Fibroblast of villous mesenchyme (primary cell): ENCODE data around the gene RAB11FIP5. TPM values are rescaled to one million over a fixed set of nuclear protein-coding genes. Genes with fewer than 3 reads are reported as not detected.
"Not testable (repeated sequence)": the region's sequence is repeated elsewhere in the genome, so short reads cannot be mapped to it uniquely, and the experiment has no call there.

ENCODE experiments used
- DNase-seq: peaks from one replicate; pipeline ENCODE4 v3.0.0-alpha.2; 2010; ENCODE audit warnings: low read depth
- H3K4me3 ChIP-seq: 2 replicates; pipeline ENCODE4 v1.5.1; 2011; ENCODE audit warnings: low read depth, mild to moderate bottlenecking, low read length
- total RNA-seq: library from RNA; depleted of rRNA; stranded (reverse); fragments of >200 nt; gene quantifications from 2 replicates; pipeline ENCODE4 v1.2.3, GENCODE V29; 2012
- TF ChIP-seq, protein P1 (sequence below): IDR thresholded peaks from 2 replicates; pipeline ENCODE4 v1.5.1; 2012; ENCODE audit warnings: low read depth, mild to moderate bottlenecking, low read length; ENCODE audit not compliant: insufficient read depth

RAB11FIP5 gene
- total RNA-seq, 1 donor = 31.5 TPM

DNA sequence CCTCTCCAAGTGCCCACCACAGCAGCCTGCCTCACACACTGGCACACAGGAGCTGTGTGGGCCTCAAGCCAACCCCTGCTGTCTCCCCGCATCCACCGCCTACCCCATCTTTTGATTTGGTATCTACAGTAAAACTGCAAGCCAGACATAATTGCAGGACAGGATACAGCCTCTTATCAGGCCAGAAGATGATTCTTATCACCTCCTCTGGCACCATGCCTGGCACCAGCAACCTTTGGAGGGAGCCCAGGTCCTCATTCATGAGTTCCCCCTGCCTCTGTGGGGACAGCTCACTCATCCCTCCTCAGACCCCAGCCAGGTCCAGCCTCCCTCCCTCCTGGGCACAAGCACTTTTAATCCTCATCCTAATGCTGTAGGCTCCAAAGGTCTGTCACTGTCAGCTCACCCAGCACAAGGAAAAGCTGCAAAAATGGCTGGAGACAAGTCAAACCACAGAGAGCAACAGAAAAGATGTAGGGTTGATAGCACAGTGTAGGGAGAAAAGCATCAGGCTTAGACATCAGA lies 9.7 kb downstream of the RAB11FIP5 start:
- no peak overlapping the region for H3K4me3 ChIP-seq
- no peak for DNase-seq
- TF ChIP-seq, protein P1, sequence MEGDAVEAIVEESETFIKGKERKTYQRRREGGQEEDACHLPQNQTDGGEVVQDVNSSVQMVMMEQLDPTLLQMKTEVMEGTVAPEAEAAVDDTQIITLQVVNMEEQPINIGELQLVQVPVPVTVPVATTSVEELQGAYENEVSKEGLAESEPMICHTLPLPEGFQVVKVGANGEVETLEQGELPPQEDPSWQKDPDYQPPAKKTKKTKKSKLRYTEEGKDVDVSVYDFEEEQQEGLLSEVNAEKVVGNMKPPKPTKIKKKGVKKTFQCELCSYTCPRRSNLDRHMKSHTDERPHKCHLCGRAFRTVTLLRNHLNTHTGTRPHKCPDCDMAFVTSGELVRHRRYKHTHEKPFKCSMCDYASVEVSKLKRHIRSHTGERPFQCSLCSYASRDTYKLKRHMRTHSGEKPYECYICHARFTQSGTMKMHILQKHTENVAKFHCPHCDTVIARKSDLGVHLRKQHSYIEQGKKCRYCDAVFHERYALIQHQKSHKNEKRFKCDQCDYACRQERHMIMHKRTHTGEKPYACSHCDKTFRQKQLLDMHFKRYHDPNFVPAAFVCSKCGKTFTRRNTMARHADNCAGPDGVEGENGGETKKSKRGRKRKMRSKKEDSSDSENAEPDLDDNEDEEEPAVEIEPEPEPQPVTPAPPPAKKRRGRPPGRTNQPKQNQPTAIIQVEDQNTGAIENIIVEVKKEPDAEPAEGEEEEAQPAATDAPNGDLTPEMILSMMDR = no peak

DNA sequence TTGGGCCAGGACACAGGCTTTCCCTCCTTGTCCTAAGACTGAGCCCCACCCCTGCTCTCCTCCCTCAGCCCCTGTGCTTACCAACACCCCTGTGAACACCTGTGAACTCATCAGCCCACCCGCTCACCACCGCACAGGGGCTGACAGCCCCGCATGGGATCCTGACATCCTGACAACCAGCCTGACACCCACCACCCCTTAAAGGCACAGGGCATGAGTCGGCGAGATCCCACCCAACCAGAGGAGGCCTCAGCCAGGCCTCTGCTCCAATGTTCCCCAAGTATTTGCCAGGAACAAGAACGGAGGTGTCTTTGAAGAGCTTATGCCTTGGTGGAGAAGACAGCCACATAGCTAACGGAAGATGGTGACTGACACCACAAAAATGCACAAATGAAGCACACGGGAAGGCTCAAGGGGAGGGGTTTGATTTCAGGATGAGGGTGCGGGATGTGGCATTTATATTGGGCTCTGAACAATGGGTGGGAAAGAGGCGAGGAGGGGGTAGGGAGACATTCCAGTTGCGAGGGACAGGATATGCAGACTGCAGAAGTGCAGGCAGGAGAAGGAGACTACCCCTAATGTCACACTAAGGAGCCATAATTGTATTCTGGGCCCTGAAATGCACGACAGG lies 11.0 kb downstream of the RAB11FIP5 start:
- TF ChIP-seq, protein P1 = no peak
- no peak for DNase-seq
- H3K4me3 ChIP-seq = no peak overlapping the region

DNA sequence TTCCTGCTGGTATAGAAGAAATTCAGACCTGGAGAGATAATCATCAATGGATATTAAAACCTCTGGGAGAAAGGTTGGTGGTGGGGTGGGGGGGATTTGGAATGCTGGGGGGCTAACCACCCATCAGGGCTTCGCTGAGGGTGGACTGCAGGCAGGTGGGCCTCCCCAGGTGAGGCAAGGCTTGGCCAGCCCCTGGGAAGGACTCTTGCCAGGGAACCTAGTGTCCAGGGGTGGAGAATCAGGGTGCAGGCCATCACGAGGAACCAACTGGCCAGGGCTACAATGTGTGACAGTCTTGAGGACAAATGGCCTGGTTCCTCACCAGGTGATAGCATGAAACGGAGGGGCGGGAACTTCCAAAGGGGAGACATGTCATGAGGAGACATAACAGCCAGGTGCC lies 11.8 kb downstream of the RAB11FIP5 start:
- TF ChIP-seq, protein P1 = no peak
- no peak overlapping the region for H3K4me3 ChIP-seq
- no peak for DNase-seq

DNA sequence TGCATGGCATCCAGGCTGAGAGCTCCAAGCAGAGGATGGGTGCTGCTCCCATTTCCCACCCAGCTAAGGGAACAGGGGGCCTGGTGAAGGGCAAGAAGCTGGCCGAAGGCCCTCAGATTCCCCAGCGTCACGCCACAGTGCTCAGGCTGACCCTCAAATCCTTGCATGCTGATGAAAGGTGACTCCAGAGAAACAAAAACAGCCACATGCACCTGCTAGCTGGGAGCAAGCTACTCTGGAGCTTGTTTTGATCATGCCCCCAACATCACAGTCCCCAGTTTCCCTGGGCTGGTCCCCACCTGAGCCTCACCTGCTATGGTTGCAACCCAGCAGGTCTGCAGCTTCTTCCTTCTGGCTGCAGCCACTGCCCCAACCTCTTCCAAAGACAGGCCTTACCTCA lies 13.3 kb downstream of the RAB11FIP5 start:
- no peak overlapping the region for H3K4me3 ChIP-seq
- DNase-seq = no peak
- TF ChIP-seq, protein P1 = no peak

DNA sequence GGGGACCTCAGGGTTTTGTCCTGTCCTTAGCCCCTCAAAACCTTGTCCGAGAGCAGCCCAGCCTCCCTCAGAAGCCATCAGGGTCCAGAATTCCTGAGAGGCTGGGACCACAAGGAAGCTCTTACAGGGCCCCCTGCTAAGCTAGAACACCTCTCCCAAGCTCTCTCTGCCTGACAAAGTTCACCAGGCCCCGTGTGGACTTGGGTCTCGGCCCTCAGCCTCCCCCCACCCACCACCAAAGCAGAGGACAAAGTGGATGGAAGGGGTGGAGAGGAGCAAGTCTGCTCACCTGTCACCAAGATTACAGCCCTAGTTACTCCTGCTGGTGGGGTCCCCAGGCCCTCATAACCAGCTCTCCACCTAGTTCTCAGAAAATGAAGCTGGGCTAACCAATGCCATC lies 16.8 kb downstream of the RAB11FIP5 start:
- no peak overlapping the region for H3K4me3 ChIP-seq
- TF ChIP-seq, protein P1 = no peak
- no peak for DNase-seq

DNA sequence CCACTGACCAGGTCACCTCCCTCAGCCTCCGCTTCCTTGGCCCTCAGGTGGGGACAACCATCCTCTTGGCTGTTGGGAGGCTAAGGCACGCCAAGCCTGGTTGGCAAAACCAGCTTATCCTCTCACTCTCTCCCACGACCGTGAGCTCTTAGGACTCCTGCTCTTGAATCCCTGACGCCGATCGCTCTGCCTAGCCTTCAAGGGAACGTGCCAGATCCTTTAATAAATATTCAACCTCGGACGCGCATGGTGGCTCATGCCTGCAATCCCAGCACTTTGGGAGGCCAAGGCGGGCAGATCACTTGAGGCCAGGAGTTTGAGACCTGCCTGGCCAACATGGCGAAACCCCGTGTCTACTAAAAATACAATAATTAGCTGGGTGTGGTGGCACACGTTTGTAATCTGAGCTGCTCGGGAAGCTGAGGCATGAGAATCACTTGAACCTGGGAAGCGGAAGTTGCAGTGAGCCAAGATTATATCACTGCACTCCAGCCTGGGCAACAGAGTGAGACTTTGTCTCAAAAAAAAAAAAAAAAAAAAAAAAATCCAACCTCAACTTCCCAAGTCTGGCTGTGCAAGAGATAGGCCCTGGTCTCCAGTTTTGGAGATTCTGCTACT lies 19.0 kb downstream of the RAB11FIP5 start:
- not testable (repeated sequence) for H3K4me3 ChIP-seq, DNase-seq

DNA sequence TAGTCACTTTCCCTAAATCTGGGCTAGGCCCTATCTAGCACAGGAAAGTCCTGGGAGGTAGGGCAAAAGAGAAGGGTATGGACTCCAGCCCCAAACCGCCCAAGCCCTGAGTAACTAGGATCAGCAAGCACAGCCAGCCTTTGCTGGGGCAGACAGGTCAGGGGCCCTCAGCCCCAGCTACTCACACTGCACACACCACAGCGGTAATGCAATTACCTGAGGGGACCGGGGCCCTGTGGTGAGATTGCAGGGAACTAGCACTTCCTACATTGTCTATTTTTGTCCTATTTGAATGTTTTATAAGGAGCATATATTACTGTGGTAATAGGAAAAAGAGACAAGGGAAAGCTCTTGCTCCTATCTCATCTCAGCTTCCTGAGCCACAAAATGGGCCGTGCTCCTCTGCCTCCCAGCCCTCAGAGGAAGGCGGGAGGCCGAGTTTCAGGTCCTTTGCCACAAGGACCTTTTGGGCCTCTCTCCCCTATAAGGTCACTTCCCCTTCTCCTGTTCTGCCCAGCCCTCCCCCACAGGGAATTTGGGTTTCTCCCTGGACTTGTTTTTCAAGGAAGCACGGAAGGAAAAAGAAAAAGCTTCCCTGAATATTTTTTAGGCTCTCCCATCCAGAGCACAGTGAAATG lies 20.5 kb downstream of the RAB11FIP5 start:
- TF ChIP-seq, protein P1 = no peak
- H3K4me3 ChIP-seq = no peak overlapping the region
- no peak for DNase-seq
